HG02973 (cell line): ENCODE results near the gene DCAKD.
A peak's percentile ranks its signal among the peaks of the same experiment; 100 is the strongest.
"Not testable (repeated sequence)": the region's sequence is repeated elsewhere in the genome, so short reads cannot be mapped to it uniquely, and the experiment has no call there.

ENCODE experiments used
- ATAC-seq: cut with Tn5 transposase; IDR thresholded peaks from one replicate; pipeline ENCODE4 v1.9.1; 2021; ENCODE audit warnings: moderate library complexity; ENCODE audit not compliant: unreplicated experiment

DCAKD gene

DNA sequence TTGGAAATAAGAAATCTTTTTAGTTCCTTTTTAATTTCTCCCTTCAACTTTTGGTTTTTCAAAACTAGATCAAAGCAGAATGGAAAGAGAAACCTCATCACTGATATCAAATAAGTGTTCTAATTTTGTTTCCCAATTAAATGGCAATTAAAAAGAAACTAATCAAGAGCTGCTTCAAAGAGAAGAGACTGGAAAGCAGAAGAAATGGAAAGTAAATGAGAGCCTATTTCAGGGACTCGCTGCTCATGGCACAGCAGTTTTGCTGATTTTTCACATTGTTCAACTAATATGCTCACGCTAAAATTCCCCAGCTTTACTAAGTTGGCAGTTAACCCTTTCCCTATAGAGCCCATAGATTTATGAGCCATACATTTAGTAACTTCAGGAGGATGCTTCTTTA, 16.2 kb upstream of the DCAKD start:
- no peak for ATAC-seq

DNA sequence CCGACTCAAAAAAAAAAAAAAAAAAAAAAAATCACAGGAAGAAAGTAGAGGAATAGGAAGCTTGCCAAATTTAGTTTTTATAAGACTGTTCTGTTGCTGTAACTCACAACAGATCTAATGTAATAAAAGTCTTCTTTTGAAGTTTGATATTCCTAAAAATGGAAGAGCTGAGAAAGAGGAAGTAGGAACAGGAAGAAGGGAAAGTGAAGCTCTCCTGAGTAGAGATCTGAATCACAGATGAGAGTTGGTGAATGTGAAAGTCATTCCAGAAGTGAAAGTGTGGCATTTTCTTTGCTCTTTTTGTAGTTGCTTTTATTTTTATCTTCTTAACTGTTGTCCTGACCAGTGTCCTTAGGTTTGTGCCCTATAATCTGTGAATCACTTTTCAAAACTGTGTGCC, 11.8 kb upstream of the DCAKD start:
- no peak for ATAC-seq

DNA sequence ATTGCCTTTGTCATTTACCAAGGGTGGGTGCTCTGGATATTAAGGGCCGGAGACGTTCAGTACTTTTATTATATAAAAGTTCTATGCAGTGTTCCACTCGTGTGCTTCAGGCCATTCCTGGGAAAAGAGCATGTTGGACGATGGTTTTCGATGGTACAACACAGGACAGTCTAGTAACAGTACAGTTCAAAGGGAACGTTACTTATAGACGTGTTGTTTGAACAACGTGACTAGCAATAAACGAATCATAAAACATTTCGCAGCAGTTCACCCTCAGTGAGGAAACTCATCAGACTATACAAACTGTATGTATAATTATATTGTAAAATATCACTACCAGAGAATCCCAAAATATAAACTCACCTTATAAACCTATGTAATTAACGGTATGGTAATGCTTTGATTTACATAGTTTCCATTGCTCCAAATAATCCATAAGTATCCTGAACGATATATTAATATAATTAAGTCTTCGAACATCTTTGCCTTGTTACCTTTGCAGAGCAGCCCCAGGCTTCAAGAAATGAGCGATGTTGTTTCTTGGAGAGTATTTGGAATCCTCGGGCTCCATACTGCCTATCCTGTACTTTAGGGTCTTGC, 10.3 kb upstream of the DCAKD start:
- no peak for ATAC-seq

DNA sequence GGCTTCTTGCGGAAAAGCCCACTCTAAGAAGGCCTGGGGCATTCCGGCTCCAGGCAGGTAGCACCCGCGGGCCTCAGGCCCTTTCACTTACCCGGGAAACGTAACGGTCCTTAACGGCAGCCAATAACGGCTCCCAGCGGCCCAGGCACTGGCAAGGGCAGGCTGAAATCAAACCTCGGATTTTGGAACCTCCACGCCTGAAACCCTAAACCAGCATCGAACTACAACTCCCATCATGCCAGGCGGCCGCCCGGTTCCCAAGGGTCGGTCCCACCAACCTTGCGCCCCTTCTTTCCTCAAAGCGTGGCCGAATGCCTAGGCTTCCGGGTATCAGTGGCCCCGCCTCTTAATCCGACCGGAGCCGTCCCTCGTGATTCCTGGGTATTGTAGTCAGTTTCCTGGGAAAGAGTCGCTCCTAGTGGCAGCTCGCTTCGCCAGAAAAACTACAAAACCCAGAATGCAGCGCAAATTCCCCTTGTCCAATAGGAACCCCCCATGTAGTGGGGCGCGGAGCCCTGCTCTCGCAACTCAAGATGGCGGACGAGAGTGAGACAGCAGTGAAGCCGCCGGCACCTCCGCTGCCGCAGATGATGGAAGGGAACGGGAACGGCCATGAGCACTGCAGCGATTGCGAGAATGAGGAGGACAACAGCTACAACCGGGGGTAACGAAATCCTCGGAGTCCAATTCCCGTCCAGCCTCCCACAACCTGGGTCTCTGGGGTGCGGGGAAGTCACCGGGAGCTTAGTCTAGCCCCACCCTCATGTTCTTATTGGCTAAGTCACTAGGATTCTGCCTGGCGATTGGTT, 9.6 kb upstream of the DCAKD start, which contains the start of gene NMT1:
NMT1 (plus strand) TSS at position 521 of the 809 bp plus-strand sequence; CDS start at position 534, 13 bp downstream.
- ATAC-seq = peak; percentile 76

DNA sequence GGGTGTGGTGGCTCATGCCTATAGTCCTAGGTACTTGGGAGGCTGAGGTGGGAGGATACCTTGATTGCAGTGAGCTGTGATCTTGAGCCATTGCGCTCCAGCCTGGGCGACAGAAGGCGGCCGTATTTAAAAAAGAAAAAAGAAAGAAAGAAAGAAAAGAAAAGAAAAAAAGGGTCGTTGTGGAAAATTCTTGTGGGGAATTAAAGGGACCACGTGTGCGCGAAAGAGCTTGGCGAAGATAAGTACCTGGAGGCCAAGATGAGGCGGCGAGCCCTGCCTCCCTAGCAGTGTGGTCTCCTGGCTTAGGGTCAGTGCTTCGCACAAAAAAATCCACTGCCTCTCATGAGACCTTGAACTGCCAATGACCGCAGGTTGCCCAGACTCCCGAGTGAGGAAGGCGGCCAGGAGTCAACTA, 9.0 kb upstream of the DCAKD start:
- ATAC-seq = no peak

DNA sequence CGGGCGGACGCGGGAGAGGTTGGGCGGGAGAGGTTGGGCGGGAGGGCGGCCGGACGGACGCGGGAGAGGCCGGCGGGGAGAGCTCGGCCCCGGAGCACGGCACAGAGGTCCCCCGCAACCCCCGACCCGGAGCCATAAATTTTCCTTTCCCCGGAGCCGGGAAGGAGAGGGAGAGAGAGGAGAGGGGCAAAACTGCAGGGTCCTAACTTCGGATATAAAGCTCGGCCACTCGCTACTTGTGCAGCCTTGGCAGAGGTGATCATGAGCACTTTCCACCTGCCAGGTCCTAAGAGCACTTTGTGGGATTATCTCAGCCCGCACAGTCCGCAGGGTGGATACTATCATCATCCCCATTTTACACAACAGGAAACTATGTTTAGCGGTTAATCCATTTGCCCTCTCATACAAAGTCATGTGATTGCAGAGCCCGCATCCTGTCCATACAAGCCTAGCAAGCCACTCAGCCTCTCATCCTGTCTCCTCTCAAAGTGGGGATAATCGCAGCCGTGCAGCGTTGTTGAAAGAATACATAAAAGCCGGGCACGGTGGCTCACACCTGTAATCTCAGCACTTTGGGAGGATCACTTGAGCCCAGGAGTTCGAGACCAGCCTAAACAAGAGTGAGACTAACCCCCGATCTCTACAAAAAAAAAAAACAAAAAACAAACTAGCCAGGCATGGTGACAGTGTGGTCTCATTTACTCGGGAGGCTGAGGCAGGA, 780 bp upstream of the DCAKD start:
- no peak for ATAC-seq

DNA sequence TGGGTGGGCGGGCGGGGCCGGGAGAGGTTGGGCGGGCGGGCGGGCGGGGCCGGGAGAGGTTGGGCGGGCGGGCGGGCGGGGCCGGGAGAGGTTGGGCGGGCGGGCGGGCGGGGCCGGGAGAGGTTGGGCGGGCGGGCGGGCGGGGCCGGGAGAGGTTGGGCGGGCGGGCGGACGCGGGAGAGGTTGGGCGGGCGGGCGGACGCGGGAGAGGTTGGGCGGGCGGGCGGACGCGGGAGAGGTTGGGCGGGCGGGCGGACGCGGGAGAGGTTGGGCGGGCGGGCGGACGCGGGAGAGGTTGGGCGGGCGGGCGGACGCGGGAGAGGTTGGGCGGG, 254 bp upstream of the DCAKD start:
- ATAC-seq = not testable (repeated sequence)

DNA sequence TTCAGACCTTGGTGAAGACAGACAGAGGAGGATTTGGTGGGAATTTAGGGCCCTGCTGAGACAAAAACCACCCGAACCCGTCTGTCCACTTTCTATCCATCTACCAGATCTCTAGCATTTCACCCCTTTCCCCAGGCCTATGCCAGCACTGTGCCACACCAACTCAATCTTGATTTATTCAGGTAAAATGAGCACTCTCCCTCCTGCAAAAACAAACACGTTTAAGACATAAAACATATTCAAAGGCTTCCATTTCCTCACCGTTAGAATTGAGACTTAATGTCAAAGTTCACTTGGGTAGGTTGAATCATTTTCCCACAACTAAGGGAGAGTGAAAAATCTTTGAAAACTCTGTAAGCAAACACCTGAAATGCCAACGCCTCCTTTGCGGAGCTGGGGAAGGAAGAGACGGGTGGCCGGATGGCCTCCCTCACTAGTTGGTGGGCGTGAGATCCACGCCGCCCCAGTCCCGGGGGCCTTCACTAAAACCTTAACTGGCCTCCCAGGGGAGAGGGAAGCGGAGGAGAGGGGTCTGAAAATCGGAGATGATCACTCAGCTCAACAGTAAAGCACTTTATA, 862 bp downstream of the DCAKD start:
- ATAC-seq = peak; percentile 17

DNA sequence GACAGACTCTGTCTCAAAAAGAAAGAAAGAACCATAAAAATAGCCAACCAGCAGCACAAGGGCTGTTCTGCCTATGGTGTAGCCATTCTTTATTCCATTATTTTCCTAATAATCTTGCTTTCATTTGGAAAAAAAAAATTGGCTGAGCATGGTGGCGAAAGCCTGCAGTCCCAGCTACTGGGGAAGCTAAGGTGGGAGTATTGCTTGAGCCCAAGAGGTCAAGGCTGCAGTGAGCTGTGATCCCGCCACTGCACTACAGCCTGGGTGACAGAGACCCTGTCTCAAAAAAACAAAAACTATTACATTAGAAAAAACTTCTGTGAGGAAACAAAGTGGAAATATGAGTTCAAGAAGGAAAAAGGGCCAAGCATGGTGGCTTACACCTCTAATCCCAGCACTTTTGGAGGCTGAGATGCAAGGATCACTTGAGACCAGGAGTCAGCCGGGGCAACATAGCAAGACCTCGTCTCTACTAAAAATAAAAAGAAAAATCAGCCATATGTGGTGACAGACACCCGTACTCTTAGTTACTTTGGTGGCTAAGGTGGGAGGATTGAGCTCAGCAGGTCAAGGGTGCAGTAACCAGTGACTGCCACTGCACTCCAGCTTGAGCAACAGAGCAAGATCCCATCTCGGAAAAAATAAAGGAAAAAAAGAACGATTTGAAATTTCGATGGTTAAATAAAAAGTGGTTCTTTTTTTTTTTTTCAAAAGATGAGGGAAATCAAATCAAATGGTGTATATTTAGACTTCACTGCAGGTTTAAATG, 2.5 kb downstream of the DCAKD start:
- no peak for ATAC-seq

DNA sequence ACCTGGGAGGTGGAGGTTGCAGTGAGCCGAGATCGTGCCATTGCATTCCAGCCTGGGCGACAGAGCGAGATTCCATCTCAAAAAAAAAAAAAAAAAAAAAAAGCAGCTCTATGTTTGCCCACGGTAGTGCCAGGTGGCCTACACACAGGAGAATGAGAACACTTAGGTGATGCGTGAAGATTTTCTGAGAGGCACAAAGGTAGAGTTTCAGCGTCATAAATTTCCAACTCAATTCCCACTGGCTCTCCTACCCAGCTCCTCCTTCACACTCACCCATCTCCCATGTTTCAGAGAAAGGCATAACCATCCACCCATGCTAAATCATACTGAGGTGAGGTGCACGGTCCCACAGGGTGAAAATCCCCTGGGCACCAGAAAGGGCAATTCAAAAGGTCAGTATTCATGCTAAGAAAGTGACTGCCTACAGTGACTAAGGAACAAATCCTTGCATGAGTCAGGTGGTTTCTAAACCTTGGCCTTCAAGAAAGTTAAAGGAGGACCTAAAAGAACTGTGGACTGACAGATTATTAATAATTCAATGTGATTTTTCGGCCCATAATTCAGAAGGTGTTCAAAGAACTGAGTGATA, 4.8 kb downstream of the DCAKD start:
- ATAC-seq = no peak

DNA sequence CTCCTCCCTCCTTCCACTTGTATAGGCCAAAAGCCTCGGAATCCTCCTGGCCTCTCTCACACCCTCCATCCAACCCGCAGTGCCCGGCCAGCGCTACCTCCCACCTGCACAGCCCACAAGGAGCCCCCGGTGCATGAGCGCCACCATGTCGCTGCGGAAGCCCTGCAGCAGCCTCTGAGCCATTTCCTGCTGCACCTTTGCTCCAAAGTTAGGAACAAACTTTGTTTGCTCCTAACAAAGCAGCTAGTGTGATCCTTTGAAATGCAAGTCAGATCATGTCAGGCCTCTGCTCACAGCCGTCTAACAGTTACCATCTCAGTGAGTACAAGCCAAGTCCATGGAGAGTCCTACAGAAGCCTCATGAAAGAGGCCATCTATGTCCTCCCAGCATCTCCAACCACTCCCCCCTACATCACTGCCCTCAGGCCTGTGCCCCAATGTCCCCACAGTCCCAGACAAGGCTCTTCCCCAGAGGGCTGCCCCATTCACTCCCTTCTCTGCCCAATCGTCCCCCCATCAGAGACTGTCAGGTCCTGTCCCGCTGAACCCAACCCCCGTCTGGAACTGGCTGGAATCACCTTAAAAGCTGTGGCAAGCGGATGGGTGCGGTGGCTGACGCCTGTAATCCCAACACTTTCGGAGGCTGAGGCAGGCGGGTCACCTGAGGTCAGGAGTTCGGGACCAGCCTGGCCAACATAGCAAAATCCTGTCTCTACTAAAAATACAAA, 7.5 kb downstream of the DCAKD start:
- ATAC-seq = no peak

DNA sequence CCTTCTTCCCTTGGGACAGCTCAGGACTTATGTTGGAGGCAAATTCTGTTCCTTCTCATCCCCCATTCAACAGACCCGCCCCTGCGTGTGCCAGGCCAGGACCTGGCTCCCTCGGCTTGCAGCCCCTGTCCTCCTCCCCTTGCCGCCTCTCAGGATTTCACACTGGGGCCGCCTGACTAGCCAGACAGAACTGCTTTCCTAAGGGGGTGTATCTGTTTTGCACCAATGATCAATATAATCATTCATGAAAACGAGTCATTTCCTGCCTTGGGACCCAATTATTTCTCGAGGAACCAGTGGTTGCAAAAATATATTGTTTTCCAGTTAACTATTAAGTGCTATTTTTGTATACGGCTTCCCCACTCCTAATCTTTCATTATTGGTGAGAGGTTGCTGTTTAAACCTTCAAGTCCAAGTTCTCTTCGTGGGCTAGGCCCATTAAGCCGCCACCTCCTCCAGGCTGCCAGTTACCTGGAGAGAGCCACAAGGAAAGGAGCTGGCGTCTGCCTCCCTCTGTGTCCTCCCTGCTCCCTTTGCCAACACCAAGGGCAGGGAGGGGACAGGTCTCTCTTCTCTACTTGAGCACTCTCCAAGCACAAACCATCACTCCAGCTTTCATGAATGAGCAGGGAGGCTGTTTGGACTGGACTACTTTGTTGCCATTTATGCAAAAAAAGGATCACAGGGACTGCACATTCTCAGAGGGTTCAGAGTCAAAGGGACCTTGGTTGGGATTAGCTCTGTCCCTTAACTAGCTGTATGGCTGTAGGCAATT, 8.9 kb downstream of the DCAKD start:
- no peak for ATAC-seq

DNA sequence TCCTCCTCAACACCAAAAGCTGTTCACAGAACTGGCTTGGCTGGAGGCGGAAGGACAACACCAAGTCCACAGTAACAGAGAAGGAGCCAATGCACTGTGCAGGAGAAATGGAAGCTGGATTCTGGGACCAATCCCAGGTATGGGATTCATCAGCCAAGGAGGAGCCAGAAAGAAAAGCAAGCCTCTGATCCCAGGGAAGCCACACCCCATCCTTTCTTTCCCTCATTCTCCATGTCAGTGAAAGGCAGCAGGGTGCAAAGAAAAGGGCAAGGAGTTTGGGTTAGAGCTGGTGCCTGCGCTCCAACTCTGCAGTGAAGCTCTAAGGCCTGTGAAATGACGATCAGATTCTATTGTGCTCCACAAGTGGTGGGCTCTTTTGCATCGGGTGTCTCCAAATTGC, 11.0 kb downstream of the DCAKD start:
- no peak for ATAC-seq

DNA sequence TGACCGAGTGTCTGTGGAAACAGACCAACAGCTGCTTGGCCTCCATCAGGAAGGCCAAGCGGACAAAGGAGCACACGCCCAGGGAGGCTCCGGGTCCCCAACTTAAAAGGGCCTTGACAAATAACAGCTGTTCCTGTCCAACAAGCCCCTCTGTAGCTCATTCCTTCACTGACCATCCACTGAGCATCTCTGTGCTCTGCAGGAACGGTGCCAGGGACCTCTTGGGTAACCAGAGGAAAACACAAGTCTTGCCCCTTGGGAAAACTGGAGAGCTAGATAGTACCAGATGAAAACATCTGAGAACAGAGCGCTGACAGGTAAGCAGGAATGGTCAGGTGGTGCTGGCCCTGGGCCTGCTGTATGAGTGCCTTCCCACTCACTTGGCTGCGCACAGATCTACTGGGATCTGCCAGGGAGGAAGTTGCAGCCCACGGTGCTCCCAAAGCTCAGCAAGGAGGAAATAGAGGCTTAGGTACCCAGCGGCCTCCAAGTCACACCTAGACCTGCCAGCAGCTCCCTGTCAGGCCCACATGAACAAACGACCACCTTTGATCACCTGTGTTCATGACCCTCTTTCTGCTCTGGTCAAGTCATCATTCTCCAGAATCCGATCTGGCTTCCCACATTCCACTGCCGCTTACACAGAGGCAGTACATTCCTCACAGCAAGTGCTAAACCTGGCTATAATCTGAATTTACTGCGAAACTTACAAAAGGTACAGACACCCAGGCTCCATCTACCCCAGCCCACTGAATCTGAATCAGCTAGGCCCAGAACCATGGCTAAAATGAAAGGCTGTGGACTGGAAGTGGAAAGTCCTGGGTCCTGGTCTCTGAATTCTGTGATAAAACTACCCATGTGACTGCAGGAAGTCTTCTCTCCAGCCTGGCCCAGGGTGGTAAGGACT, 12.5 kb downstream of the DCAKD start:
- no peak for ATAC-seq

DNA sequence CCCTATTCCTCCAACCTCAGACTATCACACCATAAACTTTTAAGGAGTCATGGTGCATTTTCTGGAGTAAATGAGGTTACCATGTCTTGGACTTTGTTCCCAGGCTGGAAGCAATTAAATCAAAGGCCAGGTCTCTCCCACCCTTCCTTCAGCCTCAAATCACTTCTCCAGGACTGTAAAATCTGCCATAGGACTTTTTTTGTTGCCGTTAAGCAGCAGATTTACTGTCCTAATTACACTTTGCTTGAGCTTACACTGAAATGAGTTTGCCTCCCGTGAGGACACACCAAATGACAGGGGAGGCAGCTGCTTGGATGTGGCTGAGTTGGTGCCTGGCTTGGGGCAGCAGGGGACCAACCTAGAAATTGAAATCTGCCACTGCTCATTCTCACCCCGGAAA, 14.7 kb downstream of the DCAKD start:
- ATAC-seq = no peak

DNA sequence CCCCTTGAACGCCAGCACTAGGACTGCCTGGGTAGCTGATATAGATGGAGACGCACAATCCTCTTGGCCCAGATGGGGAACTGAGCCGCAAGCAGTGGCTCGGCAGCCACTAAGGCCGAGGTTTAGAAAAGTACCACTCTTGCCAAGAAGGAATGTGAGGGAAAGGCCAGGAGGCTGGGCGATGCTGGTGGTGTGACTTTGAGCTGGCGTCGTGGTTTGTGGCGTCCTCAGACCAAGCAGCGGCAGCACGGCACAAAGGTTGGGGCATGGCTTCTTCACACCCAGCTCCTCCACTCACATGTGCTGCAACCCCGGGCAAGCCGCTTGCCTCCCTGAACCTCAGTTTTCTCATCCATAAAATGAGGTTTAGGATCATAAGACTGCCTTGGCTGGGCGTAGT, 15.6 kb downstream of the DCAKD start:
- ATAC-seq = no peak

DNA sequence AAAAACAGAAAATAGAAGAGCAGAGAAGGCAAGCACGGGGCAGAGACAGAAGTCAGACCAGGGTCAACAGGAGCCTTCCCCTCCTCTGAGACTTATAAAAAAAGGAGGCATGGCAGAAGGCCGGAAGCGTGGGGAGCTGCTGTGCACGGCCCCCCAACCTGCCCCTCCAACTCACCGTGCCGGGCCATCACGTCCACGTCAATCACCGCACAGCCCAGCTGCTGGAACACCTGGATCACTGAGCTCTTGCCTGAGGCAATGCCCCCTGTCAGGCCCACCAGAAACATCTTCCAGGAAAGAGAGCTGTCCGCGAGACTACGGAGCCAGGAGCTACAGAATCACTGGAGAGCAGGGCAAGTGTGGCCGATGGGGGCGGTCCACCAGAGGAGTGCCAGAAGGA, 16.8 kb downstream of the DCAKD start:
- ATAC-seq = no peak

DNA sequence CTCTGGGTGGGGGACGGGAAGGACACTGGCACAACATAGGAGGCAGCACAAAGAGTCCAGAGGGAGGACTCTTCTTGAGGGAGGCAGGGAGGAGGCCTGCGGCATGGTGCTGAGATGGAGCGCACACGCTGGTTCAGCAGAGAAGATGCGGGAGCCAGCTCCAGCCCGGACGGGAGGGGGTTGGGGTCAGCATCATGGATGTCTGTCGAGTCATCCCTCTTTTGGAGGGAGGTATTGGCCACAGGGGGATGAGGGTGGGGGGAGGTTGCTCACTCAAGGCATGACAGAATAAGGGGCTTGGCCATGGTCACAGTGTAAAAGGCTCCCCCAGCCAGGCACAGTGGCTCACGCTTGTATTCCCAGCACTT, 19.3 kb downstream of the DCAKD start:
- ATAC-seq = no peak
